K562 (cell line): Measurements from ENCODE around the gene NEK2. TPM values are rescaled to one million over a fixed set of nuclear protein-coding genes. Genes with fewer than 3 reads are reported as not detected.

Source experiments
- ADNP ChIP-seq: fragments of 200-800 bp; sonication (Bioruptor generic); IDR thresholded peaks from 2 replicates; pipeline ENCODE4 v1.6.1; 2016; ENCODE audit warnings: missing genetic modification characterization, missing compliant biosample characterization
- ASH1L ChIP-seq: fragments of 450-650 bp; IDR thresholded peaks from 2 replicates; pipeline ENCODE4 v1.6.1; 2018; ENCODE audit warnings: borderline replicate concordance, mild to moderate bottlenecking, low read depth; ENCODE audit not compliant: partially characterized antibody
- CREB5 ChIP-seq: fragments of 250-450 bp; sonication (Bioruptor Pico); IDR thresholded peaks from 2 replicates; pipeline ENCODE4 v1.5.0; 2020; ENCODE audit warnings: mild to moderate bottlenecking
- DDX20 ChIP-seq: fragments of 450-650 bp; IDR thresholded peaks from 2 replicates; pipeline ENCODE4 v1.6.1; 2016; ENCODE audit warnings: missing genetic modification characterization, low read depth, mild to moderate bottlenecking, missing compliant biosample characterization, moderate library complexity
- FOXO4 ChIP-seq: fragments of 450-650 bp; formaldehyde crosslinking; IDR thresholded peaks from 2 replicates; pipeline ENCODE4 v1.4.0; 2020; ENCODE audit warnings: mild to moderate bottlenecking, moderate library complexity
- FUS ChIP-seq: fragments of 200-400 bp; formaldehyde crosslinking; optimal IDR thresholded peaks from 2 replicates; pipeline ENCODE3; 2017; ENCODE audit warnings: low read depth, low read length
- HEY1 ChIP-seq: fragments of 250-450 bp; sonication (Bioruptor Pico); IDR thresholded peaks from 2 replicates; pipeline ENCODE4 v1.5.0; 2020; ENCODE audit warnings: mild to moderate bottlenecking, moderate library complexity, borderline replicate concordance
- LEF1 ChIP-seq: fragments of 450-650 bp; IDR thresholded peaks from 2 replicates; pipeline ENCODE4 v1.6.1; 2016; ENCODE audit warnings: mild to moderate bottlenecking
- MAZ ChIP-seq, 2 experiments: fragments of 450-650 bp in 1 of 2; sonication (generic) in 1 of 2; formaldehyde crosslinking; IDR thresholded peaks in 1 of 2; conservative IDR thresholded peaks in 1 of 2; 2 replicates each; pipeline versions ENCODE4 v1.4.0 to v1.5.0; 2020; ENCODE audit warnings: mild to moderate bottlenecking in 1 of 2, missing genetic modification reagents in 1 of 2
- NBN ChIP-seq: fragments of 450-650 bp; IDR thresholded peaks from 2 replicates; pipeline ENCODE4 v1.6.1; 2016; ENCODE audit warnings: low read depth, mild to moderate bottlenecking
- POLR2H ChIP-seq: IDR thresholded peaks from 2 replicates; pipeline ENCODE4 v1.6.1; 2016; ENCODE audit warnings: missing genetic modification characterization, low read depth, mild to moderate bottlenecking, control low read depth, missing compliant biosample characterization, moderate library complexity
- POU5F1 ChIP-seq: fragments of 150-350 bp; IDR thresholded peaks from 2 replicates; pipeline ENCODE4 v1.6.1; 2014; ENCODE audit warnings: borderline replicate concordance, low read length, low read depth, mild to moderate bottlenecking; ENCODE audit not compliant: partially characterized antibody
- RBM15 ChIP-seq: fragments of 200-400 bp; formaldehyde crosslinking; IDR thresholded peaks from 2 replicates; pipeline ENCODE4 v1.6.1; 2018; ENCODE audit warnings: mild to moderate bottlenecking, low read length, moderate library complexity; ENCODE audit not compliant: insufficient read depth
- RHOXF2B ChIP-seq: fragments of 250-450 bp; sonication (Bioruptor Pico); conservative IDR thresholded peaks from 2 replicates; pipeline ENCODE4 v1.5.1; 2021
- SIN3B ChIP-seq: fragments of 450-650 bp; IDR thresholded peaks from 2 replicates; pipeline ENCODE4 v1.6.1; 2017; ENCODE audit warnings: low read depth, mild to moderate bottlenecking, moderate library complexity
- TCFL5 ChIP-seq: fragments of 250-450 bp; sonication (Bioruptor Pico); conservative IDR thresholded peaks from 2 replicates; pipeline ENCODE4 v1.6.1; 2021; ENCODE audit warnings: mild to moderate bottlenecking, moderate library complexity, matching md5 sums
- ZBTB33 ChIP-seq: sonication (generic); formaldehyde crosslinking; IDR thresholded peaks from 2 replicates; pipeline ENCODE4 v1.8.1; 2023; ENCODE audit warnings: mild to moderate bottlenecking, missing genetic modification reagents
- ZBTB9 ChIP-seq: fragments of 450-650 bp; formaldehyde crosslinking; IDR thresholded peaks from 2 replicates; pipeline ENCODE4 v1.4.0; 2020; ENCODE audit warnings: mild to moderate bottlenecking, moderate library complexity
- ZFP36 ChIP-seq: fragments of 150-350 bp; IDR thresholded peaks from 2 replicates; pipeline ENCODE4 v1.6.1; 2018; ENCODE audit warnings: low read length, low read depth; ENCODE audit not compliant: partially characterized antibody
- ZNF174 ChIP-seq: fragments of 250-450 bp; sonication (Bioruptor Pico); IDR thresholded peaks from 2 replicates; pipeline ENCODE4 v1.4.0; 2020; ENCODE audit warnings: mild to moderate bottlenecking
- ZNF217 ChIP-seq: sonication (generic); formaldehyde crosslinking; IDR thresholded peaks from 2 replicates; pipeline ENCODE4 v1.8.0; 2022; ENCODE audit warnings: mild to moderate bottlenecking, missing genetic modification reagents
- ZNF324 ChIP-seq: fragments of 250-450 bp; sonication (Bioruptor Pico); IDR thresholded peaks from 2 replicates; pipeline ENCODE4 v1.4.0; 2020; ENCODE audit warnings: mild to moderate bottlenecking
- ZNF41 ChIP-seq: fragments of 250-450 bp; sonication (Bioruptor Pico); conservative IDR thresholded peaks from 2 replicates; pipeline ENCODE4 v1.4.0; 2020; ENCODE audit warnings: mild to moderate bottlenecking
- ZNF76 ChIP-seq: fragments of 250-450 bp; sonication (Bioruptor Pico); IDR thresholded peaks from 2 replicates; pipeline ENCODE4 v1.4.0; 2020; ENCODE audit warnings: mild to moderate bottlenecking, moderate library complexity, borderline replicate concordance
- polyA plus RNA-seq, 8 experiments: library from polyadenylated mRNA; depleted of rRNA in 4 of 8; stranded (reverse) in 5 of 8; unstranded in 3 of 8; fragments of >200 nt; fragmentation: Nextera tagmentation in 2 of 8; fragmentation: Illumina TruSeq in 1 of 8; extraction: Ambion mirVana in 2 of 8; extraction: Trizol in 1 of 8; gene quantifications; 2 replicates each; pipeline versions ENCODE4 v1.2.1 to v1.2.3, GENCODE V29; 2011 to 2014; ENCODE audit warnings: inconsistent platforms in 1 of 8, missing spikeins in 1 of 8
- total RNA-seq, 7 experiments: library from RNA; depleted of rRNA in 6 of 7; stranded (reverse); fragments of >200 nt in 6 of 7; fragmentation: Illumina TruSeq in 2 of 7; extraction: Trizol in 2 of 7; gene quantifications; 2 replicates each; pipeline versions ENCODE4 v1.2.1 to v1.2.3, GENCODE V29; 2011 to 2021; ENCODE audit warnings: low replicate concordance in 1 of 7

The NEK2 gene
- total and polyA plus RNA-seq, 9 of the 15 experiments (the other 6 are each of a cell fraction or from before 2014, with no cell fraction given) = 30.0 to 74.7 (median 66.4) TPM

GRCh38 chr1:211680752-211681327 is 5.4 kb upstream of the NEK2 start (continued):
- TF ChIP-seq ZNF76 (CRISPR knock-in tag) (no peak), ADNP (tag) (no peak), NBN (no peak), HEY1 (CRISPR knock-in tag) (0 out of 2 replicates have a peak, but pooled peaks have one; percentile 52), ZNF174 (CRISPR knock-in tag) (no peak), ZBTB9 (CRISPR knock-in tag) (no peak), ZNF324 (CRISPR knock-in tag) (no peak), ZBTB33 (CRISPR knock-in tag) (no peak), ZFP36 (no peak), LEF1 (no peak), FUS (no peak), RHOXF2B (CRISPR knock-in tag) (no peak), DDX20 (tag) (0 out of 2 replicates have a peak, but pooled peaks have one; percentile 40), MAZ (CRISPR knock-in tag; conservative IDR thresholded peaks at IDR 0.05 in 1 of 2, IDR thresholded peaks at IDR 0.05 in 1 of 2) (0 out of 4 replicates have a peak, but pooled peaks of 1 of the 2 experiments have one; percentile 21), ZNF217 (CRISPR knock-in tag) (no peak), POLR2H (tag) (no peak), ASH1L (no peak), RBM15 (no peak), POU5F1 (no peak), TCFL5 (no peak), CREB5 (CRISPR knock-in tag) (no peak), FOXO4 (CRISPR knock-in tag) (no peak), SIN3B (no peak), ZNF41 (CRISPR knock-in tag) (no peak)
